MG63 (cell line): Measurements from ENCODE around the gene SAMD10. TPM values are rescaled to one million over a fixed set of nuclear protein-coding genes. Genes with fewer than 3 reads are reported as not detected.
"Not testable (repeated sequence)": the region's sequence is repeated elsewhere in the genome, so short reads cannot be mapped to it uniquely, and the experiment has no call there.

Experiments
- DNase-seq: peaks from one replicate; pipeline ENCODE4 v3.0.0-alpha.2; 2020
- H3K27me3 ChIP-seq: fragments of 250-450 bp; sonication (Bioruptor Pico); 2 replicates; pipeline ENCODE4 v1.5.1; 2020; ENCODE audit warnings: mild to moderate bottlenecking, moderate library complexity
- H3K36me3 ChIP-seq: fragments of 250-450 bp; sonication (Bioruptor Pico); 2 replicates; pipeline ENCODE4 v1.5.1; 2020; ENCODE audit warnings: mild to moderate bottlenecking, moderate library complexity
- H3K4me3 ChIP-seq: fragments of 250-450 bp; sonication (Bioruptor Pico); 2 replicates; pipeline ENCODE4 v1.5.1; 2020; ENCODE audit warnings: mild to moderate bottlenecking, moderate library complexity
- H3K9me3 ChIP-seq: fragments of 250-450 bp; sonication (Bioruptor Pico); 2 replicates; pipeline ENCODE4 v1.5.1; 2020; ENCODE audit warnings: mild to moderate bottlenecking, moderate library complexity
- total RNA-seq: library from RNA; depleted of rRNA; stranded (reverse); fragments of >200 nt; shearing (Covaris generic); gene quantifications from 2 replicates; pipeline ENCODE4 v1.2.3, GENCODE V29; 2014; ENCODE audit warnings: low replicate concordance

SAMD10 gene
- total RNA-seq, 1 experiment from 2014 or later: 0.07 TPM

DNA sequence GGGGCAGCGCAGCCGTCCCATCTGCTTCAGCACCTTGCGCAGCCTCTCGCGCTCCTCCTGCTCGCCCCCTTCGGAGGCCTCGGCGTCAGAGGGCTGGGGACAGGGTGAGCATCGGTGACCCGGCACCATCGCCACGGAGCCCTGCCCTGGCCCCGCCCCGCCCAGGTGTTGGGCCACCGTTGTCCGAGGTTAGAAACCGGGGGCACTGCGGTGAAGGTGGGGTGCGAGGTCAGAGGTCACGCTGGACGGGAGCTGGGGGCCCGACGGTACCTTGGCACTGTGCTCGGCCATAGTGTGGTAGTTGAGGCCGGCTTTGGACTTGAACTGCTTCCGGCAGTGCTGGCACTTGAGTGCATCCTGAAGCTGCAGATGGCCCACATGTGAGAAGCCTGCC, 16.1 kb downstream of the SAMD10 start:
- no peak for DNase-seq
- H3K4me3 ChIP-seq: no peak overlapping the region
- peaks cover 74% of the 10 kb centered on the region for H3K36me3 ChIP-seq
- H3K27me3 ChIP-seq: no peaks in the 10 kb centered on the region
- H3K9me3 ChIP-seq: no peaks in the 10 kb centered on the region

DNA sequence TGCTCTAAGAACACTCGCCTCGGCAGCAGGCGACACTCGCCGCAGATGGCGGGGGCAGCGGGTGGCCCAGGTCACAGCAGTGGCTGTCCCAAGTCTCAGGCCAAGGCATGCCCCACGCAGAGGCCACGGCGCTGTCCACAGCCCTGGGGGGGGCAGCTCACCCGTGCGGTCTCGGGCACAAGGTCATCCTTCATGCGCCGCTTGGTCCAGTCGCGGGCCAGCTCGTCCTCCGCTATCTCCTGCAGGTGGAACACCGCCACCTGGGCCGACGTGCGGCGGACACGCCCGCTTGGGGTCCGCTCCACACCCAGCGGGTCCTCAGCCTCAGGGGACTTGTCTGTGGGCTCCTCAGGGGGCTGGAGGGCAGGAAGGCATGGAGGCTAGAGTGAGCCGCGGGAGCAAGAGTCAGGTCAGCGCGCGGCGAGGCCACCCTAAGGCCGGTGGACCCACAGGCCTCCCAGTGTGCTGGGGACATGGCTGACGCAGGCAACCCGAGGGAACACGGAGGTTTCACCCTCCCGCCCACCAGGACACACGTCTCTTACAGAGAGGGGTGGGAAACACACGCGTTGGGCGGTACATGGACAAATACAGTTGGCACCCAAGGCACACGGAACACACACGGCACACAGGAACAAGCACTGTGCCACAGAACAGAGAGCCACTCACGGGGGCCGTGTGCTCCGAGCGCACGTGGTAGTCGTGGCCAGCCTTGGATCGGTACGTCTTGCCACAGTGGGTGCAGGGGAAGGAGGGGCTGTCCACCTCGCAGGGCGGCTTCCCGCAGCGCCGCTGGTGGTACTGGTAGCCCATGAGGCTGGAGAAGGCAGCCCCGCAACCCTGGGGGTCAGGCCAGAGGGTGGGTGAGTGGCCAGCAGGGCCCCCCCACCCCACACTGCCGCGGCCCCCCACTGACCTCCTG, 16.8 kb downstream of the SAMD10 start:
- Histone ChIP-seq H3K36me3 (peaks cover 69% of the 10 kb centered on the region), H3K4me3 (no peak overlapping the region), H3K27me3 (no peaks in the 10 kb centered on the region), H3K9me3 (no peaks in the 10 kb centered on the region)
- no peak for DNase-seq

DNA sequence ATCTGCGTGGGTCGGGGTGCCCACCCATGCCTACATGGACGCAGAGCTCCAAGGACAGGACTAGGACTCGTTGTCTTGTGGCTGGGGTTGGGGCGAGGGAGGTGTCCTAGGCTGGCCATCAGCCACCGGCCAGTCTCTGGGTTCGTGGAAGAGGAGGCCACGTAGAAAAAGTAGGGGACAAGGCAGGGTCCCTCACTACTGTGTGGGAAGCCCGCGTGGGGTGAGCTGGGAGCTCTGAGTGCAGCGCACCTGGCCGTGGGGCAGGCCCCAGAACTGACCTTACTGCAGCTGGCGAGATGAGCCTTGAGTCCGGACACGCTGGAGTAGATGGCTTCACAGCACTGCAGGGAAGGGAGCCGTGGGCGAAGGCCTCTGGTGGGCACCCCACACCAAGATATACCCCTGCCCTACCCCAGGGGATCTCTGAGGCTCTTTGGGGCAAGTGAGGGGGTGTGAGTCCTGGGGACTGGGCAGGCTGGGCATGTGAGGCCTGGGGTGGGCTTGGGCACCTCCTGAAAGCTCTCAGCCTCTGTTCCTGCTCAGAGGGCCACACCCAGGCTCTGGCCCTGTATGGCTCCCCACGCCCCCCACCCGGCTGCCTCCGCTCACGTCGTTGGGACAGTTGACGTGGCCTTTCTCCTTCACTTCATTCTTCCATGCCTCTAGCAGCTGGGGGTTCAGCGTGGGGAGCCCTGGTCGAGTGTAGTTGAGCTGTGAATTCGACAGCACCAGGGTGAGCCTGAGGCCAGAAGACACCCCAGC, 17.6 kb downstream of the SAMD10 start:
- DNase-seq: no peak
- H3K4me3 ChIP-seq: no peak overlapping the region
- peaks cover 61% of the 10 kb centered on the region for H3K36me3 ChIP-seq
- H3K9me3 ChIP-seq: no peaks in the 10 kb centered on the region
- no peaks in the 10 kb centered on the region for H3K27me3 ChIP-seq

DNA sequence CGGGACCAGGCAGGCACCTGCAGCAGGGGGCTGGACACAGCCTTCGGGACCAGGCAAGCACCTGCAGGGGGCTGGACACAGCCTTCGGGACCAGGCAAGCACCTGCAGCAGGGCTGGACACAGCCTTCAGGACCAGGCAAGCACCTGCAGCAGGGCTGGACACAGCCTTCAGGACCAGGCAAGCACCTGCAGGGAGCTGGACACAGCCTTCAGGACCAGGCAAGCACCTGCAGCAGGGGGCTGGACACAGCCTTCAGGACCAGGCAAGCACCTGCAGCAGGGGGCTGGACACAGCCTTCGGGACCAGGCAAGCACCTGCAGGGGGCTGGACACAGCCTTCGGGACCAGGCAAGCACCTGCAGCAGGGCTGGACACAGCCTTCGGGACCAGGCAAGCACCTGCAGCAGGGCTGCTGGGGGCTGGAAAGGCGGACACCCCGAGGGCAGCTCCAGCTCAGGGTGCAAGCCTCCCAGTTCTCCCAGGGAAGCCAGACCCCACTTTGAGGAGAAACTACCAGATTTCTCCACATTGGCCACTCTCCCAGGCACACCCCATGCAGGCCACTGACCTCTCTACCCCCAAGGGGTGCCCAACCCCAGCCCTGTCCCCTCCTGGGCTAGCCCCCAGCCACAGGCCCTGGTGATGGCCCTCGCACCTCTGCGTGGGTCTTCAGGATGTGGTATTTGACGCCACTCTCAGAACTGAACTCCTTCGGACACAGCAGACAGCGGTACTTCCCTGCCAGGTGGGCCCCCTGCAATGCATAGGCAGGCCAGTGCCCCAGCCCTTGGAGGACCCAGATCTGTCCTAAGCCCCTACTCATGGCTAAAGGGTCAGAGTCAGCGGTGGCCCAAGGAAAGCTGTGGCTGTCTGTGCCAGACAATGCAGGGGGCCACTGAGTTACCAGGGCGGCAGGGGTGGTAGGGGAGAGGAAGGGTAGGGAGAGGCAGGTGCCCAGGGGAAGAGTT, 18.5 kb downstream of the SAMD10 start:
- H3K9me3 ChIP-seq, H3K4me3 ChIP-seq, DNase-seq, H3K27me3 ChIP-seq: not testable (repeated sequence)
- H3K36me3 ChIP-seq: peaks cover 54% of the 10 kb centered on the region

DNA sequence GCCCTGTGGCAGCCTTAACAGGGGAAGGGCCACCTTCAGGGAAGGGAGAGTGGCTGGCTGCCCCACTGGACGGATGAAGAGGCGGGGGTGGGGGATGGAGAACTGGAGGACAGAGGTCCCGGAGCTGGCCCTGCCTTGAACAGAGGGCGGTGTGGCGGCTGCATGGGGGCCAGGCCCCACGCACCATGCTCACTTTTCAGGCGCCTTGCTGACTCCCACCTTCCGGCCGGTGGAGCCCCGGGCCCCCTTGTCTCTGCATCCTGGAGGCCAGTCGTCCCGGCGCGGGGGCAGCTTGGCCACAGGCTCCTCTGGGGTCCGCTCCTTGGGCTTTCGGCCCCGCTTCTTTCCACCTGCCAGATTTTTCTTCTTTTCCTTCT, 19.8 kb downstream of the SAMD10 start:
- Histone ChIP-seq H3K27me3 (no peaks in the 10 kb centered on the region), H3K9me3 (no peaks in the 10 kb centered on the region), H3K36me3 (peaks cover 59% of the 10 kb centered on the region), H3K4me3 (no peak overlapping the region)
- no peak for DNase-seq

DNA sequence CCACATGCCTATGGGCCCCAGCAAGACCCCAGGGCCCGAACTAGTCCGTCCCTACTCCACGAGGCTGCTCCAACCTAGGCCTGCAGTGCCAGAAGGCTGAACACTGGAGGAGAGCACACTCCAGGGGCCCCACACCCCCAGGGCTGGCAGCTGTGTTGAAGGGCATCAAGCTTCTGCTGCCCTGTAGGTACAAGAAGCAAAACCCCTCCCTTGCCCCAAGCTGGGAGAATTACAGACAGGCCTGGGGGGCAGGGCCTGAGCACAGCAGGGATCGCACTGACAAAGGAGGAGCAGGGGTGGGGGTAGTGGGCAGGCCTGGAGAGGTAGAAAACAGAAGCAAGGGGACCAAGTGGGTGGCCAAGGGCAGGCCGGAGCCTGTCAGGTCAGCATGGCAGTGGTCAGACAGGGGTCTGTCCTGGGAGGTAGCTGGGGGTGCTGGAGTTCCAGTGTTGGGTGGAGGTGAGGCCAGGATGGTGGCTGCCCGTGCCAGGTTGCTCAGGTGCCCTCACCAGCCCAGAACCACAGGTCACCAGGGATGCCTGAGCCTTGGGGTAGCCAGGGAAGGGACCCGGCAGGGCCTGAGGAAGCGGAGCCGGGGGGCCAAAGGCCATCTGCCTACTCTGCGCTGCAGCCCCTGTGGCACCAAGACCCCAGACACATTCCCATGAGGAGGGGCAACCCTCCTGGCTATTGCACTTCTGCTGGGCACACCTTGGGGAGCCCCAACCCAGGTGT, 20.3 kb downstream of the SAMD10 start:
- DNase-seq: no peak
- H3K9me3 ChIP-seq: no peaks in the 10 kb centered on the region
- H3K4me3 ChIP-seq: no peak overlapping the region
- H3K36me3 ChIP-seq: peaks cover 61% of the 10 kb centered on the region
- no peaks in the 10 kb centered on the region for H3K27me3 ChIP-seq

DNA sequence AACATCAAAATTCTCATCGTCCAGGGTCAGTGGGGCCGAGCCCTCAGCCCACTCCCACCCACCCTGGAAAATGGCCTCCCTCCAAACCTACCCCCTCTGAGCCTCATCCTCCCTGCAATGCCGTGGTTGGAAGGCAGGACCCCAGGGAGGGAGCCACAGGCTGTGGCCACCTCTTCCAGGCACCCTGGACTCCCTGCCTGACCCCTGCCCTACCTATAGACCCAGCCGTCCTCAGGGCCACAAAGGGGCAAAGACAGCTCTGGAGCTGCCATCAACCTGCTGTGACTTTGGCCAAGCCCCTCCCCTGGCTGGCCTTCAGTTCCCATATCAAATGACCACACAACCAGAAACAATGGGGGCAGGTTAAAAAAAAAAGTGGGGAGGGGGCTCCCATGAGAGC, 21.0 kb downstream of the SAMD10 start:
- Histone ChIP-seq H3K4me3 (no peak overlapping the region), H3K36me3 (peaks cover 57% of the 10 kb centered on the region), H3K27me3 (no peaks in the 10 kb centered on the region), H3K9me3 (no peaks in the 10 kb centered on the region)
- DNase-seq: no peak

DNA sequence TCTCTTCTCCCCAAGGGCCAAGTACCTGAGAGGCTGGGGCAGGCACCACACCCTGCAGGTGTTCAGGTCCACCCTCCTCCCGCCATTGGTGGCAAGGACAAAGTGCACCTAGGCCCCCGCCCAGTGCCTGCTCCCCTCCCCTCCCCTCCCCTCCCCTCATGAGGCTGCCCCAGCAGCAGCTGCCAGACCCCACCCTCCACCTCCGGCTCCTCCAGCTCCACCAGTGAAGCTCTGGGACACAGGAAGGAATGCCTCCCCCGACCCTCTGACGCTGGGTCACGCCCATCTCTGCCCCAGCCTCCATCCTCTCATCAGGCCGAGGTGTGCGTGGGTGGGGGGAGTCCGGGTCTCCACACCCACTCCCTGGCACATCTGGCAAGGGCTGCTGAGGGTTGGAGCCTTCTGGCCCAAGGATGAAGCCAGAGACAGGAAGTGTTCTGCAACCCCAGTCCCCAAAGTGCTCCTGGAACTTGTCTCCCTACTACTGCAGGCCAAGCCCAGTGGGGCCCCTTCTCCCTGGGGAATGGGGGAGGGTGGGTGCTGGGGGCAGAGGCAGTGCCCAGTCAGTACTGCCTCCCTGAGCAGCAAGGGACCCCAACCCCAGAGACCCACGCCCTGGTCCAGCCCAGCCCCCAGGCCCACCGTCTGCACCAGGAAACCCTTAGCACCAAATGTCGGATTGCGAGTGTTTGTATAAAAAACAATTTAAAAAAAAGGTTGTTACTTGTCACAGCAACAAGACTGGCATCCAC, 21.6 kb downstream of the SAMD10 start:
- H3K27me3 ChIP-seq: no peaks in the 10 kb centered on the region
- peak; percentile 93 for DNase-seq
- no peaks in the 10 kb centered on the region for H3K9me3 ChIP-seq
- H3K36me3 ChIP-seq: peaks cover 51% of the 10 kb centered on the region
- peak overlapping the region; percentile 98 for H3K4me3 ChIP-seq

DNA sequence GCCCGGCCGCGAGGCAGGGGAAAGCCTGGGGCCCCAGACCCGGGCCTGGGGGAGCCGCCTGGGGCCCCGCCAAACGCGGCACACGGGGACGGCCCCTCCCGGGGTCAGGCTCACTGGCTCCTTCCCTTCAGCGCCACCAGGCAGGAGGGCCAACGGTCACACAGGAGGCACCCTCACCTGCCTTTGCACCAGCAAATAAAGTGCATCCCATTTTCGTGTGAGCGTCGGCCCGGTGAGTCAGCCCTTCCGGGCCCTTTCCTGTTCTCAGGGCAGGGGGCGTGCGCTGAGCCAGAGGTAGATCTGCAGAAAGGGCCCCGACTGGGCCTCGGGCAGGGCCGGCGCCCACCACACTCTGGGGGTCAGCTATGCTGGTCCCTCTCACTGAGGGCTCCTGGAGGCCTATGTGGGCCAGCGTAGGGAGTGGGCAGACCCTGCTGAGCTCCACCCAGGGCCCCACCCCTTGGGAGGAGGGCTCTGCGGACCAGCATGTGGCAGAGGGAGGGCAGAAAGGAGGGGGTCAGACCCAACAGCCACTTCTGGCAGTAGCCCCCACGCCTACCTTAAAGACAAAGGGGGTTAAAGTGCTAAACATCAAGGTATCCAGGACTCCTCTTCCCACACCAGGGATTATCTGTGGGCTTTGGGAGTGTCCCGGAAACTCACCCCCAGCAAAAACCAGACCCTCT, 22.3 kb downstream of the SAMD10 start:
- H3K36me3 ChIP-seq: peaks cover 51% of the 10 kb centered on the region
- DNase-seq: peak; percentile 86
- peak overlapping the region; percentile 98 for H3K4me3 ChIP-seq
- no peaks in the 10 kb centered on the region for H3K9me3 ChIP-seq
- H3K27me3 ChIP-seq: no peaks in the 10 kb centered on the region

DNA sequence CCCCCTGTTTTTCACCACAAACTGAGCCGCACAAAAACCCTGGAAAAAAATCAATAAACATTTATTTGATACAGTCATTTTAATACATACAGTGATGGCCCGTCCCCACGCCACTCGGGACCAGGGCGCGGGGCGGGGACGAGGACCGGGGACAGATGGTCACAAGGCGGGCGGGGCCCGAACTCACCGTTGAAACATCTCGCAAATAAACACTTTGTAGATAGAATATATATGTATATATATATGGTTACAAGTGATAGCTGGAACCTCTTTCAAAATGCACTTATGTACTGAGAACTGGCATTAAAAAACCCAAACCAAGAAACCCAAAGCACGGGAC, 22.8 kb downstream of the SAMD10 start:
- Histone ChIP-seq H3K9me3 (no peaks in the 10 kb centered on the region), H3K36me3 (peaks cover 48% of the 10 kb centered on the region), H3K4me3 (peak overlapping the region; percentile 98), H3K27me3 (no peaks in the 10 kb centered on the region)
- DNase-seq: no peak

DNA sequence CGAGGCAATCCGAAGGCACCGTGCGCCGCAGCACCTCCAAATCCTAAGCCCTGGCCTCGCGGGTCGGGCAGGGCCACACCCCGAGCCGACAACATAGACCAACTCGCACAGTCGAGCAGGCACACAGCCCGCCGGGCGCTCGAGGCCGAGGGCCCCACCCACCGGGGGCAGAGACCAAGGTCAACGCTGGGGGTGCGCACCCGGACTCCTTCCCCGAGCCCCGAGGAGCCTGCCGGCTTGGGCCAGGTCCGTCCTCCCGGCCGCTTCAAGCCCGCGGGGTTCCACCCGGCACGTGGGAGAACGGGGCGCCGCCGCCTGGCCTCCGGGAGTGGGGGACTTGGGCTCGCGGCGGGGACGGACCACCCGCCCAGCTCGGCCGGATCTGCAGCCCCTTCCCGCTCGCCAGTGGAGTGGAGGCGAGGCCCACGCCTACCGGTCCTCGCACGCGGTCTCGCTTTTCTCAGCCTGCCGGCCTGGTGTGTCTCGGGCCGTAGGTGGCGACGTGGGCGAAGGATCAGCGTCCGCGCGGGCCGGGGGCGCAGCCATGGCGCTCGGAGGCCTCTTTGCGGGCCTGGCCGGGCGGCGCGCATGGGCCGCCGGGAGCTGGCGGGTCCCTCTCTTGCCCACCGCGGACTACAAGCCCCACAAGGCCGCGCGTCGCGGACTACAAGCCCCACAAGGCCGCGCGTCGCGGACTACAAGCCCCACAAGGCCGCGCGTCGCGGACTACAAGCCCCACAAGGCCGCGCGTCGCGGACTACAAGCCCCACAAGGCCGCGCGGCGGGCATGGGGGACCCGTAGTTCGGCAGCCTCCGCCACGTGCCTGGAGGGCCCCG, 23.4 kb downstream of the SAMD10 start, which contains the start of gene UCKL1:
TSS of gene UCKL1 (minus strand) at position 590 of the 837 bp plus-strand sequence. CDS start at position 546, 44 bp downstream.
- DNase-seq: peak; percentile 93
- Histone ChIP-seq H3K9me3 (no peaks in the 10 kb centered on the region), H3K4me3 (peak within 1 kb of the TSS; percentile 98), H3K36me3 (peaks cover 42% of the 10 kb centered on the region), H3K27me3 (no peaks in the 10 kb centered on the region)

DNA sequence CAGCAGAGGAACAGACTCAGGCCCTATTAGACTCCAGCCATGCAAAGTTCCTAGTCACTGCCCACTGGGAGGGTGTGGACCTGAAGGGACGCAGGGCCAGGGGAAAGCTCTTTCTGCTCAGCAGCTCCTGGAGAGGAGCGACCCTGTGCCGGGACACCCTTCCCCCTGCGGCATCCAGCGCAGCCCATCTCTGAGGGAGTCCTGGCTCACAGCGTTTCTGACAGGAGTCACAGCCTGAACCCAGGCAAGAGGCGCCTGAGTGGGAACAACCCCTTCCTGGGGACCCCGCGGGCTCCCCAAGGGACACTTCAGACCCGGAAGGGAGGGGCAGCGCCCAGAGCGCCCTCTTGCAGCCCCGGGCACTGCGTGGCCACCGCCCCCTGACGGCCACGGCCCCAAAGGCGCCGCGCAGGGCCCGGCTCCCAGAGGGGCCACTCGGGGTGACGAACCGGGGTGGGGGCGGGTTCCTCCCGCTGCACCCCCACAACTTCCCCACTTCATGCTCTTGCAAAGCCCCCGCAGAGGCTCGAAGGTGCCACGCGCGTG, 24.1 kb downstream of the SAMD10 start:
- H3K36me3 ChIP-seq: peaks cover 46% of the 10 kb centered on the region
- no peaks in the 10 kb centered on the region for H3K27me3 ChIP-seq
- peak; percentile 58 for DNase-seq
- H3K4me3 ChIP-seq: peak overlapping the region; percentile 98
- H3K9me3 ChIP-seq: no peaks in the 10 kb centered on the region

DNA sequence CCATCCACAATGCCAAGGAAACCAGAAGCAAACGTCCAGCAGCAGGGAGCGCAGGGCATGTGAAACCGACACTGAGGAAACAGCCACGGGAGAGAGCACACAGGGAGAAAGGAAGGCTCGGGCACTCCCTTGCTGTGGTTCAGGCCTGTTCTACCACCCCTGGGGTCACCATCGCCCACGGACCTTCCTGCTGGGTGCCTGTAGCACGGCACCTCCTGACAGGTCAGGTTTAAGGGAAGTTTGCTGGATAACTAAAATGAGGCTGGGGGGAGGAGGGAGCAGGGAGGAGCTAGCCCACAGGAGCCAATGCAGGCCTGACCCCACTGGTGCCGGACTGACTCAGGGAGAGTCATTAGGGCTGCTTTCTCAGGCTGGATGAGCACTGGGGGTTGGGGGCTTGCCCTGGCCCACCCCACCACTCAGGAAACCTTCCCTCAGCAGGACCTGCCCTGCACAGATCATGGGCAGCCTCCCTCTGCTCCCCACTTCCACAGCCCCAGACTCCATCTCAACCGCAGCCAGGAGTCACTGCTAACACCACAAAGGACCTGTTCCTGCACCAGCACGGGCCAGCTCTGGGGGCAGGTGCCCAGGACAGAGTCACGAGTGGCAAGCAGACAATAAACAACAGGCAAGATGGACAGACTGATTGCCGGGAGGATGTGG, 25.5 kb downstream of the SAMD10 start:
- H3K4me3 ChIP-seq: no peak overlapping the region; the same call in 1 of the 2 replicates

More for the DNA sequence above, 25.5 kb downstream of the SAMD10 start:
- peaks cover 40% of the 10 kb centered on the region for H3K36me3 ChIP-seq
- H3K27me3 ChIP-seq: no peaks in the 10 kb centered on the region
- no peaks in the 10 kb centered on the region for H3K9me3 ChIP-seq
- no peak for DNase-seq
